ENCODE measurements around the gene NPL.
A peak's percentile ranks its signal among the peaks of the same experiment; 100 is the strongest.

DNA sequence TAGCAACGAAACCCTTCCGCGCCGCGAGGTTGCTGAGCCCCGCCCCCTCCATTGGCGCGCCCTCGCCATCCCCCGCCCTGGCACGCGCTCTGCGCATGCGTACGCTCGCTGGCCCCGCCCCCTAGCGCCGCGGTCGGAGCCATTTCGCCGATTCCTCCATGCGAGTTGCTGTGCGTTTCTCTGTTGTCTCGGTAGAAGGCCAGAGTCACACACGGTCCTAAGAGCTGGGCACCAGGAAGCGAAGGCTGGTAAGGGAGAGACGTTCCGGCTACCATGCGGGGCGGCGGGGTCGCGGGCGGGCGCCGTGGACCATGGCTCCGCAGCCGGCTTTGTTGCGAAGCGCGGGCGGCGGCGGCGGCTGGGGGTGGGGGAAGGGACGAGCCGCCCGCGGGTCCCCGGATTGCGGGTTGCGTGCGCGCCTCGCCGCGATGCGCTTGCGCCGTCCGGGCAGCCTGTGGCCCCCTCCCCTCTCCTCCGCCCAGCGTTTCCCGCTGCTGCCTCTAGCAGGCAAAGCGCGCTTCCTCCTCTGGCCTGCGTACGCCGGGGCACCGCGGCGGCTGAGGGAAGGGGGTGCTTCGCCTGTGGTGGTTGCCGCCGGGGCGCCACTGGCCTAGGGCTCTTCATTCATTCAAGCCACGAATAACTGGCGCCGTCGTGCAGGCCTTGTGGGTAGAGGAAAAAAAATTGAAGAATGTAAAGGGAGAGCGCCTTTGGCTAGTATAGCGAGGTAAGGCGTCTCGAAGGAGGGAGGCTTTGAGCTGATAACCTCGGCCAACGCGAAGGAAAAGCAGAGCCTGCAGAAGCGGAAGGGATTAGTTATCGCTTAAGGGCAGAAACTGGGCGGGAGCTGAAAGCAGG lies 49.9 kb downstream of the NPL start, which contains the start of gene DHX9:
- TF ChIP-seq ARNTL (CRISPR knock-in tag; IDR thresholded peaks at IDR 0.05; ENCODE audit: borderline replicate concordance, low read depth) (no peak), RARB (CRISPR knock-in tag; IDR thresholded peaks at IDR 0.05) (0 out of 2 replicates have a peak, but pooled peaks have one; percentile 70), TOX (CRISPR knock-in tag; IDR thresholded peaks at IDR 0.05; ENCODE audit: borderline replicate concordance) (no peak), PPARA (CRISPR knock-in tag; IDR thresholded peaks at IDR 0.05; ENCODE audit: borderline replicate concordance) (no peak), ZNF70 (CRISPR knock-in tag; IDR thresholded peaks at IDR 0.05) (no peak), ESRRG (CRISPR knock-in tag; IDR thresholded peaks at IDR 0.05) (no peak), BACH2 (CRISPR knock-in tag; IDR thresholded peaks at IDR 0.05; ENCODE audit: borderline replicate concordance) (no peak), SNAI2 (CRISPR knock-in tag; IDR thresholded peaks at IDR 0.05) (no peak)
- TF ChIP-seq, protein P1, sequence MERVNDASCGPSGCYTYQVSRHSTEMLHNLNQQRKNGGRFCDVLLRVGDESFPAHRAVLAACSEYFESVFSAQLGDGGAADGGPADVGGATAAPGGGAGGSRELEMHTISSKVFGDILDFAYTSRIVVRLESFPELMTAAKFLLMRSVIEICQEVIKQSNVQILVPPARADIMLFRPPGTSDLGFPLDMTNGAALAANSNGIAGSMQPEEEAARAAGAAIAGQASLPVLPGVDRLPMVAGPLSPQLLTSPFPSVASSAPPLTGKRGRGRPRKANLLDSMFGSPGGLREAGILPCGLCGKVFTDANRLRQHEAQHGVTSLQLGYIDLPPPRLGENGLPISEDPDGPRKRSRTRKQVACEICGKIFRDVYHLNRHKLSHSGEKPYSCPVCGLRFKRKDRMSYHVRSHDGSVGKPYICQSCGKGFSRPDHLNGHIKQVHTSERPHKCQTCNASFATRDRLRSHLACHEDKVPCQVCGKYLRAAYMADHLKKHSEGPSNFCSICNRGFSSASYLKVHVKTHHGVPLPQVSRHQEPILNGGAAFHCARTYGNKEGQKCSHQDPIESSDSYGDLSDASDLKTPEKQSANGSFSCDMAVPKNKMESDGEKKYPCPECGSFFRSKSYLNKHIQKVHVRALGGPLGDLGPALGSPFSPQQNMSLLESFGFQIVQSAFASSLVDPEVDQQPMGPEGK (CRISPR knock-in tag; IDR thresholded peaks at IDR 0.05; ENCODE audit: borderline replicate concordance) = no peak
